Ramos (cell line): Measurements from ENCODE around the gene CADPS2.

Experiments used
- in situ Hi-C: fragments of 300-500 bp; cut with MboI; formaldehyde crosslinking; loops from one replicate; pipeline ENCODE4 v1.14.3; 2022; ENCODE audit warnings: low sequenced_read_pairs; ENCODE audit not compliant: unreplicated experiment

Gene CADPS2

GRCh38 chr7:122628651-122629411 lies 257.4 kb downstream of the CADPS2 start:
- in situ Hi-C loops: no loop called here

DNA sequence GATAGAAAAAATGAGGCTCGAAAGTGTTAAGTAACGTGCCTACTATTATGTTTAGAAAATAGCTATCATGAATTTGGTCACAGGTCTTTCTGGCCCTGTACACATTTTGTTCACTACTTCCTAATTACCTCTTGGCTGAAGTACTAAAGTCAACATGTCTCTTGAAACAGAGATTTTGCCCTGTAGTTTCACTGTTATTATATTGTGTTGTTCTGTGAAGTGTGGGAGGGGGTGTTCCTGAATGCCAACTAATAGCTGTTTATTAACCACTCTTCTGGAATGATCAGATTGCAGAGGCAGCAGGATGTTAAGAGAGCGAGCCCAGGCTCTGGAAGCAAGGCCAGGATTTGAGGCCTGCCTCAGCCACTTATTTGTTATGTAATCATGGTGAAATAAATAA lies 259.5 kb downstream of the CADPS2 start:
- in situ Hi-C loops: no loop called here

GRCh38 chr7:122622682-122623081 lies 263.6 kb downstream of the CADPS2 start:
- in situ Hi-C loops: no loop called here

GRCh38 chr7:122619664-122620063 lies 266.6 kb downstream of the CADPS2 start:
- in situ Hi-C loops: no loop called here

- in situ Hi-C loops: no loop called here
Measured at GRCh38 chr7:122618585-122619189, 267.6 kb downstream of the CADPS2 start.

DNA sequence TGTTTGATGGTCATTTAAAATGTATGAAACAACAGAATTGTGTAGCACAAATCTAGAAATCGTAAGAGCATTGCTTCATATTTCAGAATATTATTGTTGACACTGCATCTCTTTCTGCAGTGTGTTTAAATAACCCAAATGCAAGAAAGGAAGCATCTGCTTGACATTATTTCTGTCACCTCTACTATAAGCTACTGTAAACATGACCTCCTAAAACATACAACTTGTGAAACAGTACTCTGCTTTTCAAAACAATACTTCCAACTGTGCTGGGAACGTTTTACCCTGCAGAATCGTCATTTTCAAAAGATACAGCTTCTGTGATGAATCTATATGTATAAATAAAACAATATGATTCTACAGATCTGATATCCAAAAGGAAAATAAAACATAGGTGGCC lies 269.3 kb downstream of the CADPS2 start:
- in situ Hi-C loops: no loop called here

DNA sequence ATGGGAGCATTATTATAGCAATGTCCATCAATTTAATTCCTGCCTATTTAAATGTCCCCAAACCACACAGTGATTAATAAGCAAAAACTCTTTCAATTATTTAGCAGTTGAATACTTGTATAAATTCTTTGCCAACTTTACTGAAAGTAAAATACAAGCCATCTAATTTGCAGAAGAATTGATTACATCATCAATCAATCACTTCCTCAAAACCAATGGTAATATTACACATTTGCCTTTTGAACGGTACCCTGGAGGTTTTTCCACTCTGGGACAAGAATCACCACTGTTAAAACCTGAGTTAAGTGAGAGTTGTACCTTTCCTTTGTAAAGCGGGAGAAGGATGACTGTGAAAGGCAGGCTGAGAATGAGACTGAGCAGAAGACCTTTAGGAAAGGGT lies 280.3 kb downstream of the CADPS2 start:
- in situ Hi-C loops: no loop called here

DNA sequence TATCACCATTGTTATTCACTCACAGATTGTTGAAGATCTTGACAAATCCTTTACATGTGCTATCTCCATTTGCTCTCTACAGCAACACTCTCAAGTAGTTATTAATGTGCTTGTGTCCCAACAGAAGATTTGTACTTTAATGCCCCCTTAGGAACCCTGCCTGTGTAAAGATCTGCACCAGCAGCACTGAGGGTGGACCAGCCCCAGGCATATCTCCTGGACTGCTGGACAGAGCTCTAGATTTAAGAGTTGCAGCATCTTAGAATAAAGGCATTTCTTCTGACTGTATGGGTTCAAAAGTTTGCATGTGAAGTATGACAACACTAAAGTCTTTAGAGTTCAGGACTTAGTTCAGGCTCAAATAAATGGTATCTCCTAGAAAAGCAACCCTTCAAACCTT lies 282.0 kb downstream of the CADPS2 start:
- in situ Hi-C loops: no loop called here

- in situ Hi-C loops: no loop called here
Measured at GRCh38 chr7:122602800-122603199, 283.5 kb downstream of the CADPS2 start.

DNA sequence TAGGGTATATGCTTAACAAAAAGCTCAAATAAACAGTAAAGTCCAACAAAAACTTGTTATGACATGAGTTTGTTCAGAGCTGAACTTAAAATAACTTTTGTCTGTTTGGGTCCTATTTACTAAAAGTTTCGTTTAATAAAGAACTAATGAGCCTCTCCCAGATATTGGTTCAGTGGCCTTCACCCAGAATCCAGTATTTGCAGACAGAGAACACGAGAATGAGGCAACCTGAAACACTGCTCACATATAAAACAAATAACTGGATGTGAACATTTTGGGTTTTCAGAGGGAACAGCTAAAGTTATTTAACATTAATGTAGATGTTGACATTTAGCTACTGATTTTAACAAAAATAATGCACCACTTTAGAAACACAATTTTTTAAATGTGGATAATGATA lies 285.6 kb downstream of the CADPS2 start:
- in situ Hi-C loops: no loop called here

DNA sequence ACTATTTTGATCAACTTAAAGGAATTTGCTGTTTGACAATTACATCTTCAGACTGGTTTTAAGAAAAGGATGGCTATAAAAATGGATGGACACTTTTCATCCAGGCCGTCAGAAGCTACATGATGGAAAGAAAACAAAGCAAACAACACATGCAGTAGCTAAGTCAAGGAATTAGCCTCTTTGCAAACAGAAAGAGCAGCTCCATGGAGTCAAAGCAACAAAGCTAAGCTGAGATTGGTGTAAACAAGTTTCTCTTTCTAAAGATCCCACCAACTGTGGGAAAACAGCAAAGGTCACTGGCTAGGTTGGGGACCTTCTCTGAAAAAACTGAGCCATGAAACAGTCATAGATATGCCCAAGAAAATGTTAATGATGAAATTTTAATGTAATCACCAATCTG lies 286.2 kb downstream of the CADPS2 start:
- in situ Hi-C loops: no loop called here

GRCh38 chr7:122597277-122597676 lies 289.0 kb downstream of the CADPS2 start:
- in situ Hi-C loops: no loop called here

- in situ Hi-C loops: no loop called here
Measured at GRCh38 chr7:122595885-122596284, 290.4 kb downstream of the CADPS2 start.

GRCh38 chr7:122588621-122589020 lies 297.6 kb downstream of the CADPS2 start:
- in situ Hi-C loops: no loop called here

GRCh38 chr7:122584676-122585251 lies 301.5 kb downstream of the CADPS2 start:
- in situ Hi-C loops: no loop called here

GRCh38 chr7:122578350-122578749 lies 307.9 kb downstream of the CADPS2 start:
- in situ Hi-C loops: no loop called here

DNA sequence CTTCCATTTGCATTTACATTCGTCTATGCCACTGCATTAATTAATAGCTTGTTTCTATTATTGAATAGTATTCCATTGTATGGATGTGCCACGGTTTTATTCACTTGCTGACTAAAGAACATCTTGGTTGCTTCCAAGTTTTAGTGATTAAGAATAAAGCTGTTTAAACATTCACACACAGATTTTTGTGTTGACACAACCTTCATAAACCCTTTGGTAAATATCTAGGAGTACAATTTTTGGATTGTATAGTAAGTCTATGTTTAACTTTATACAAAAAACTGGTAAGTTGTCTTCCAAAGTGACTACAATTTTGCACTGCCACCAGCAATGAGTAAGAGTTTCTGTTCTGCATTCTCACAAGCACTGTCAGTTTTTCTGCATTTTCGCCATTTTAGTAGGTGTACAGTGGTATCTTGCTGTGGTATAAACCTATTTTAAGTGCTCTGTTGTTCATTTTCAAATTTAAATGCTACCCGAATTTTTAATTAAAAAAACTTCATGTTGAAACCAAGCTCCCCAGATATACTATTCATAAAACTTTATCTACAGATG lies 308.7 kb downstream of the CADPS2 start:
- in situ Hi-C loops: no loop called here

DNA sequence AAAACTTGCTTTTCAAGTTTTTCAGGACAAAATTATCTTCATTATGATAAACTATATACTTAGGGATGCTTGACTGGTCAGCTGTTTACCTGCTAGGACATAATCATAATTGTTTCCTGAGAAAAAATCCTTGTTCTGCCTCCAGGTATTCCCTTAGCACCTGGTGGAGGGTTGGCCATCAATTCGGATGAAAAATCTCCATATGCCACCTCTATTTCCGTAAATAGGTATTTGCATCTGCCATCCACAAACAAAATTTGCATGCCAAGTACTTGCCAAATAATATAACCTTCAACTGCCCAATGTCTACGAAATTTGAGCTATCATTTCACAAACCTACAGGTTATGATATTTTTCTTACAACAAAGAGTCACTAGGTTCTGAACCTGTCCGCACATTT lies 313.6 kb downstream of the CADPS2 start:
- in situ Hi-C loops: no loop called here

- in situ Hi-C loops: no loop called here
Measured at GRCh38 chr7:122561326-122561725, 324.9 kb downstream of the CADPS2 start.

DNA sequence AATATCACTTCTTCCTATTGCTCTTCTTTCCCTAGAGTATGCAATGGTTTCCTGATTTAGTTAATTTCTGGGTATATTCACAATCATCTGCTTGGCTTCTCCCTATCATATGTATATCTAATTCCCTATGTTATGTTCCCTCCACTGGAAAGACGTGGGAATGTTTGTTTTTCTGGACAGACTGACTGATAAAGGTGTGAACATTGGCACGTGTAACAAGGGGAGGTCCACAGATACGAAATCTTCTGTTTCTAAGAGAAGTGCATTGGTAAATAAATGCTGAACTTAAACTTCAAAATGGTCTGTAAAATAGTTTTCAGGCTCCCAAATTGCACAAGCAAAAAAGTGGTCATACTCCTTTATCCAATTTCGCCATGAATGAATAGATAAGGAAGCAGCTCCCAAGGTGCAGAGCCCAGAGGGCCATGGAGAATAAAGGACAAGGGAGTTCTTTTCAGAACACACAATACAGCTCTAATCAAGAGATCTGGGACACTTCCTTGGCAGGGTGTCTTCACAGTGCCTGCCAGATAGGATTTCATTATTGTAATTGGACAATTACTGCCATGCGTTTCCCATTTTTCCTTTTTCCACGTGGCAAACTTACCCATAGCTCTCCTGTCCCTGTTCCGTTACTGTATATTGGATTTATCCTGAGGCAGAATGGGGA lies 329.3 kb downstream of the CADPS2 start:
- in situ Hi-C loops: no loop called here

GRCh38 chr7:122556219-122556618 lies 330.0 kb downstream of the CADPS2 start:
- in situ Hi-C loops: no loop called here
